ENCODE results near the gene KCNAB1. TPM values are rescaled to one million over a fixed set of nuclear protein-coding genes. Genes with fewer than 3 reads are reported as not detected.

Gene KCNAB1
- total and polyA plus RNA-seq, 2 donors (not counting 3 experiments of a cell fraction or from before 2014, with no cell fraction given): 0.21 TPM; not detected in 1

GRCh38 chr3:156455839-156456238 is 335.5 kb downstream of the KCNAB1 start:
- DNase-seq (ENCODE audit: low read depth, low spot score): no peak
- no TSS peak for BruUV-seq (replicated peaks)
- TF ChIP-seq POLR2AphosphoS5 (IDR thresholded peaks at IDR 0.05; ENCODE audit: insufficient read depth, low read depth, low read length): no peak
- no peak for TF ChIP-seq GATA2 (IDR thresholded peaks at IDR 0.05; ENCODE audit: insufficient read depth, insufficient read length, low read depth, low read length)
- no peak for TF ChIP-seq CTCF (IDR thresholded peaks at IDR 0.05; ENCODE audit: extremely low read depth in 1 of 2, insufficient read depth in 1 of 2, low read depth in 1 of 2, low read length in 2 of 2)
- TF ChIP-seq JUN (IDR thresholded peaks at IDR 0.05; ENCODE audit: borderline replicate concordance, insufficient read depth, insufficient read length, low read depth): no peak
- TF ChIP-seq EZH2 (IDR thresholded peaks at IDR 0.05; ENCODE audit: borderline replicate concordance, low read depth, low read length, severe bottlenecking): no peak
- TF ChIP-seq, protein P1, sequence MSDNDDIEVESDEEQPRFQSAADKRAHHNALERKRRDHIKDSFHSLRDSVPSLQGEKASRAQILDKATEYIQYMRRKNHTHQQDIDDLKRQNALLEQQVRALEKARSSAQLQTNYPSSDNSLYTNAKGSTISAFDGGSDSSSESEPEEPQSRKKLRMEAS (IDR thresholded peaks at IDR 0.05; ENCODE audit: insufficient read depth, insufficient read length): no peak
- no peak for TF ChIP-seq FOS (IDR thresholded peaks at IDR 0.05; ENCODE audit: borderline replicate concordance, insufficient read depth, low read length)
- no peak for TF ChIP-seq MYC (IDR thresholded peaks at IDR 0.05; ENCODE audit: low read depth, low read length)
- no peak for TF ChIP-seq POLR2A (IDR thresholded peaks at IDR 0.05; ENCODE audit: low read depth, low read length)
- Histone ChIP-seq H3K4me3 (replicated peaks in 1 of 3; ENCODE audit: insufficient read depth in 1 of 3, low read depth in 1 of 3, low read length in 3 of 3) (no peak overlapping the region), H3K9ac (replicated peaks; ENCODE audit: extremely low read depth, insufficient read depth, low read length) (no peak overlapping the region), H3K9me3 (replicated peaks; ENCODE audit: control insufficient read depth, insufficient read depth, low read length) (no peaks in the 10 kb centered on the region), H3K4me1 (ENCODE audit: control insufficient read depth, extremely low read depth, insufficient read depth, low read length) (peaks cover 5% of the 10 kb centered on the region), H3K4me2 (ENCODE audit: insufficient read depth, low read length) (no peak overlapping the region), H2AFZ (ENCODE audit: low read depth, low read length) (no peak overlapping the region), H3K79me2 (ENCODE audit: control insufficient read depth, insufficient read depth, low read length) (no peaks in the 10 kb centered on the region), H3K9me1 (replicated peaks; ENCODE audit: control insufficient read depth, extremely low read depth, insufficient read depth, low read length) (no peaks in the 10 kb centered on the region), H4K20me1 (replicated peaks; ENCODE audit: control insufficient read depth, extremely low read depth, insufficient read depth, low read length) (no peaks in the 10 kb centered on the region), H3K27ac (ENCODE audit: insufficient read depth, low read depth, low read length) (no peak overlapping the region), H3K27me3 (ENCODE audit: control insufficient read depth in 2 of 2, insufficient read depth in 2 of 2, low read length in 2 of 2) (no peaks in the 10 kb centered on the region), H3K36me3 (ENCODE audit: control insufficient read depth in 2 of 2, extremely low read depth in 1 of 2, insufficient read depth in 2 of 2, low read length in 2 of 2) (no peaks in the 10 kb centered on the region)
- FAIRE-seq: no peak
- dilution Hi-C loops (cut with MboI; ENCODE audit: extremely low pct_ligation_motif_present, low sequenced_read_pairs) (no loop called here), intact Hi-C loops (cut with micrococcal nuclease) (no loop called here)
- ChIA-PET POLR2A (no interaction called here), CTCF (interaction anchor here (1.0 to 8.9 kb wide), 2 partner anchors 12 to 52 kb away, joined by 3 to 155 read pairs; no protein-coding TSS in a partner anchor)

All from endothelial cell of umbilical vein (primary cell).